Raji (cell line): ENCODE results near the gene MCM3.

Source experiments
- POLR2A ChIP-seq: IDR thresholded peaks from 2 replicates; pipeline ENCODE4 v1.6.1; 2011; ENCODE audit warnings: low read depth, low read length, control low read depth; ENCODE audit not compliant: insufficient read depth

The MCM3 gene

GRCh38 chr6:52285177-52286068 lies 881 bp upstream of the MCM3 start:
- no peak for TF ChIP-seq POLR2A

- no peak for TF ChIP-seq POLR2A
Observed at GRCh38 chr6:52284131-52284459, 447 bp downstream of the MCM3 start.

- no peak for TF ChIP-seq POLR2A
Observed at GRCh38 chr6:52283111-52283510, 1.4 kb downstream of the MCM3 start.

- no peak for TF ChIP-seq POLR2A
Observed at GRCh38 chr6:52276130-52276529, 8.4 kb downstream of the MCM3 start.

GRCh38 chr6:52271852-52272460 lies 12.6 kb downstream of the MCM3 start:
- TF ChIP-seq POLR2A: no peak

GRCh38 chr6:52263709-52264540 lies 20.6 kb downstream of the MCM3 start:
- TF ChIP-seq POLR2A: no peak

GRCh38 chr6:52262620-52263344 lies 21.8 kb downstream of the MCM3 start:
- no peak for TF ChIP-seq POLR2A

GRCh38 chr6:52261229-52261628 lies 23.3 kb downstream of the MCM3 start:
- TF ChIP-seq POLR2A: no peak

GRCh38 chr6:52260634-52261033 lies 23.9 kb downstream of the MCM3 start:
- no peak for TF ChIP-seq POLR2A

GRCh38 chr6:52255434-52255833 lies 29.1 kb downstream of the MCM3 start:
- no peak for TF ChIP-seq POLR2A

- no peak for TF ChIP-seq POLR2A
Observed at GRCh38 chr6:52254731-52255378, 29.7 kb downstream of the MCM3 start.

- no peak for TF ChIP-seq POLR2A
Observed at GRCh38 chr6:52253494-52253893, 31.0 kb downstream of the MCM3 start.

GRCh38 chr6:52251113-52251512 lies 33.4 kb downstream of the MCM3 start:
- no peak for TF ChIP-seq POLR2A

- TF ChIP-seq POLR2A: no peak
Observed at GRCh38 chr6:52249078-52249477, 35.5 kb downstream of the MCM3 start.

- TF ChIP-seq POLR2A: no peak
Observed at GRCh38 chr6:52245425-52245824, 39.1 kb downstream of the MCM3 start.
